ENCODE measurements around the gene P4HTM.

Gene P4HTM

DNA sequence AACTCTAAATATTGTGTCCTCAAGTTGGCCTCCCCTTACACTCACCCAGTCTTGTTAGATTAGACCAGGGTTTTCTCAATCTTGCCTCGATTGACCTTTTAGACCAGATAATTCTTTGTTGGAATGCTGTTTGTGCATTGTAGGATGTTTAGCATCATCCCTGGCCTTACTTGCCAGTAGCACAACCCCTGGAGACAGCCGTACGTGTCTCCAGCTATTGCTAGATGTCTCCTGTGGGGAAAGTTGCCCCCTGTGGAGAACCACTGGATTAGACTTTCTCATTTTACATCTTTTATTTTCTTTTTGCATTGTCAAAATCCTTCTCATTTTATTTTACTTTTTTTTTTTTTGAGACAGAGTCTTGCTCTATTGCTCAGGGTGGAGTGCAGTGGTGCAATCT lies 19.4 kb downstream of the P4HTM start:
- no peak overlapping the region for H3K27ac Mint-ChIP-seq
- peaks cover 18% of the 10 kb centered on the region for H3K36me3 Mint-ChIP-seq (ENCODE audit: low read depth)
- H3K4me1 Mint-ChIP-seq, result peaks cover 17% of the 10 kb centered on the region

GRCh38 chr3:49012441-49013017 lies 22.5 kb downstream of the P4HTM start:
- no peaks in the 10 kb centered on the region for H3K9me3 Mint-ChIP-seq
- H3K27me3 Mint-ChIP-seq, result no peaks in the 10 kb centered on the region
- ATAC-seq, result no peak
- no peak overlapping the region for H3K4me3 Mint-ChIP-seq
- DNase-seq, result no peak
- peaks cover 28% of the 10 kb centered on the region for H3K36me3 Mint-ChIP-seq (ENCODE audit: low read depth)
- H3K4me1 Mint-ChIP-seq, result peaks cover 20% of the 10 kb centered on the region
- H3K27ac Mint-ChIP-seq, result no peak overlapping the region

More for the DNA sequence above, 19.4 kb downstream of the P4HTM start:
- H3K4me3 Mint-ChIP-seq, result peak overlapping the region; percentile 99
- DNase-seq (no peak), ATAC-seq (no peak)
- H3K27me3 Mint-ChIP-seq, result no peaks in the 10 kb centered on the region
- H3K9me3 Mint-ChIP-seq, result no peaks in the 10 kb centered on the region

- Mint-ChIP-seq H3K27ac (no peak overlapping the region), H3K36me3 (ENCODE audit: low read depth) (peaks cover 24% of the 10 kb centered on the region), H3K4me1 (peaks cover 17% of the 10 kb centered on the region), H3K9me3 (no peaks in the 10 kb centered on the region), H3K4me3 (no peak overlapping the region), H3K27me3 (no peaks in the 10 kb centered on the region)
- DNase-seq, result no peak
- no peak for ATAC-seq
Observed at GRCh38 chr3:49013113-49013737, 23.2 kb downstream of the P4HTM start.

DNA sequence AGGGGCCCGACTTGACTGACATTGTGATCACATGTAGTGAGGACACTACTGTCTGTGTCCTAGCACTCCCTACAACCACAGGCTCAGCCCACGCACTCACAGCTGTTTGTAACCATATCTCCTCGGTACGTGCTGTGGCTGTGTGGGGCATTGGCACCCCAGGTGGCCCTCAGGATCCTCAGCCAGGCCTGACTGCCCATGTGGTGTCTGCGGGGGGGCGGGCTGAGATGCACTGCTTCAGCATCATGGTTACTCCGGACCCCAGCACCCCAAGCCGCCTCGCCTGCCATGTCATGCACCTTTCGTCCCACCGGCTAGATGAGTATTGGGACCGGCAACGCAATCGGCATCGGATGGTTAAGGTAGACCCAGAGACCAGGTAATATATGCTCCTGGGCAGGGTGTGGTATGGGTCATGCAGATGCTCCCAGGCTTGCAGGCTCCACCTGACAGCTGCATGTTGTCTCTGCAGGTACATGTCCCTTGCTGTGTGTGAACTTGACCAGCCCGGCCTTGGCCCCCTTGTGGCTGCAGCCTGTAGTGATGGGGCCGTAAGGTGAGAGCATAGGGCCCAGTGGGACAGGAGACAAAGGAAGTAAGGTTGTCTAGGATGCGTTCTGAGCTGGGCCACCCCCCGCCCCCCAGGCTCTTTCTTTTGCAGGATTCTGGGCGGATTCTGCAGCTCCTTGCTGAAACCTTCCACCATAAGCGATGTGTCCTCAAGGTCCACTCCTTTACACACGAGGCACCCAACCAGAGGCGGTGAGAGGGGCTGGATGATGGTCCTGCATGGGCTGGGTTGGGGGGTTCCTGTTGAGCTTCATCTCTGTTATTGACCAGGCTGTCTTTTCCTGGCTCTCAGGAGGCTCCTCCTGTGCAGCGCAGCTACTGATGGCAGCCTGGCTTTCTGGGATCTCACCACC lies 24.0 kb downstream of the P4HTM start:
- Mint-ChIP-seq H3K4me1 (peaks cover 17% of the 10 kb centered on the region), H3K27ac (no peak overlapping the region), H3K27me3 (no peaks in the 10 kb centered on the region), H3K36me3 (ENCODE audit: low read depth) (peaks cover 24% of the 10 kb centered on the region), H3K9me3 (no peaks in the 10 kb centered on the region), H3K4me3 (no peak overlapping the region)
- ATAC-seq (peak; percentile 33), DNase-seq (peak; percentile 62)

DNA sequence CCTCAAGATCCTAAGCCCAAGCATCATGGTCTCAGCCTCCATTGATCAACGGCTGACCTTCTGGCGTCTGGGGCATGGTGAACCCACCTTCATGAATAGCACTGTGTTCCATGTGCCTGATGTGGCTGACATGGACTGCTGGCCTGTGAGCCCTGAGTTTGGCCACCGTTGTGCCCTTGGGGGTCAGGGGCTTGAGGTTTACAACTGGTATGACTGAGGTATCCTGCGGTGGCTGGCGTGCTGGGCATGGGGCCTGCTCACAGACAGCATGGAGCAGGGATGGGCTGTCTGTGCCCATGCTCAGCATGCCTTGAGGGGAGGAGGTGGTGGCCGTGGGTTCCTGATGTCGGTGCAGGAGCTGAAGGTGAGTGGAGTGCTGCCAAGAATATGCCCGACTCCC lies 25.0 kb downstream of the P4HTM start:
- H3K36me3 Mint-ChIP-seq (ENCODE audit: low read depth), result peaks cover 21% of the 10 kb centered on the region

GRCh38 chr3:49015765-49016164 lies 25.7 kb downstream of the P4HTM start:
- ATAC-seq (no peak), DNase-seq (no peak)
- Mint-ChIP-seq H3K4me1 (peaks cover 27% of the 10 kb centered on the region), H3K9me3 (no peaks in the 10 kb centered on the region), H3K4me3 (no peak overlapping the region), H3K36me3 (ENCODE audit: low read depth) (peaks cover 21% of the 10 kb centered on the region), H3K27me3 (no peaks in the 10 kb centered on the region), H3K27ac (no peak overlapping the region)

More for the DNA sequence above, 25.0 kb downstream of the P4HTM start:
- ATAC-seq (no peak), DNase-seq (no peak)
- Mint-ChIP-seq H3K4me1 (peaks cover 23% of the 10 kb centered on the region), H3K27me3 (no peaks in the 10 kb centered on the region), H3K9me3 (no peaks in the 10 kb centered on the region), H3K4me3 (no peak overlapping the region), H3K27ac (no peak overlapping the region)

GRCh38 chr3:49016414-49017228 lies 26.6 kb downstream of the P4HTM start:
- Mint-ChIP-seq H3K27ac (no peak overlapping the region), H3K4me1 (peaks cover 29% of the 10 kb centered on the region), H3K27me3 (no peaks in the 10 kb centered on the region), H3K4me3 (peak overlapping the region; percentile 96), H3K36me3 (ENCODE audit: low read depth) (peaks cover 23% of the 10 kb centered on the region), H3K9me3 (no peaks in the 10 kb centered on the region)
- DNase-seq, result no peak
- ATAC-seq, result no peak

DNA sequence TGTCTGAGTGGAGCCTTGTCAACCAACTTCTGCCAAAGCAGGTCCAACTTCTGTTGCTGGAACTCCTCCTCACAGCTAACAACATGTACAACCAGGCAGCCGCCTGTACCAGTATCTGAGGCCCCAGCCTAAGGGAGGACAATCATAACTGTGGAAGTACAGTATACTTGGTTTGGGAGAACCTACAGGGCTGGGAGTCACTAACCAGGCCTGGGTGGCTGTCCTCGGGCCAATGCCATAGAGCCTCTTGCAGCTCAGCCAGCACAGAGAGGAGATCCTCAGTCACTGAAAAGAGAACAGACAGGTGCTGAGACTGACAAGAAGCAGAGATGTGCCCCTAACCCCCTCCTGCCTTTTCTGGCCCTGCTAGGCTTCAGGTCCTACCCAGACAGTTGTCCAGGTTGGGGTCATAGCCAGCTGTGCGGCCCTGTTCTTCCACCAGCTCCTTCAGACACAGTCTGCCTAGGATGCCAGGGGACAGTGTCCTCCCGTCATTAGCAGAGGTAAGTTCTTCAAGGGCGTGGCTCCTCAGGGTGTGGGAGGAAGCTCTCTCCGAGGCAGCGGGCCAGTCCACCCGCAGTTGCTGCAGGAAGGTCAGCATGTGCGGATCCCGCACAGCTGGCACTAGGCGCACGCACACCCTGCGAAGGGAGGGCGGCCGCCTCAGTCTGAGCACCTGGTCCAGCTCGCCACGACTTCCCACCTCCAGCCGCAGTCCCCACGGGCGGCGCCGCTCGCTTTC lies 27.4 kb downstream of the P4HTM start:
- no peaks in the 10 kb centered on the region for H3K9me3 Mint-ChIP-seq
- no peak for DNase-seq
- H3K27ac Mint-ChIP-seq, result peak overlapping the region; percentile 31
- no peak for ATAC-seq
- H3K36me3 Mint-ChIP-seq (ENCODE audit: low read depth), result peaks cover 18% of the 10 kb centered on the region
- H3K27me3 Mint-ChIP-seq, result no peaks in the 10 kb centered on the region
- peak overlapping the region; percentile 96 for H3K4me3 Mint-ChIP-seq
- H3K4me1 Mint-ChIP-seq, result peaks cover 29% of the 10 kb centered on the region

GRCh38 chr3:49017971-49018706 lies 28.1 kb downstream of the P4HTM start, which contains the start of gene DALRD3:
Gene DALRD3, minus strand, starts transcription at chr3:49018580. Its CDS starts 16 bp downstream, at chr3:49018564.
- DNase-seq, result peak; percentile 69
- no peaks in the 10 kb centered on the region for H3K9me3 Mint-ChIP-seq
- peak within 1 kb of the TSS; percentile 84 for H3K27ac Mint-ChIP-seq
- H3K27me3 Mint-ChIP-seq, result no peaks in the 10 kb centered on the region
- H3K4me1 Mint-ChIP-seq, result peaks cover 32% of the 10 kb centered on the region
- peak within 1 kb of the TSS; percentile 96 for H3K4me3 Mint-ChIP-seq
- H3K36me3 Mint-ChIP-seq (ENCODE audit: low read depth), result peaks cover 24% of the 10 kb centered on the region
- peak; percentile 1 for ATAC-seq

DNA sequence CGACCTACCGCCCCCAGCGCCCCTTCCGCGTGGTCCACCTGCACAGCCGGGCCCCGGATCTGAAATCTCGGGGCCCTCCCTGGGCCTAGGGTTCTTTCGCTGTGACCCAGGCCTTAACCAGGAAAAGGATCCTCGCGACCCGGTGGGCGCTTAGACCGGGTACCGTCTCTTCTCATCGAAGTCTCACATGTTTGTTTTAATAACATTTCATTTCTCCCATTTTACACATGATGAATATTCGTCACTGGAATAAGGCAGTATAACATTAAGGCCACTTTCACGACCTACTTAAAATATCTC lies 28.6 kb downstream of the P4HTM start:
- no peaks in the 10 kb centered on the region for H3K27me3 Mint-ChIP-seq
- no peak for ATAC-seq
- H3K36me3 Mint-ChIP-seq (ENCODE audit: low read depth), result peaks cover 28% of the 10 kb centered on the region
- no peak for DNase-seq
- peak overlapping the region; percentile 84 for H3K27ac Mint-ChIP-seq
- H3K9me3 Mint-ChIP-seq, result no peaks in the 10 kb centered on the region
- H3K4me1 Mint-ChIP-seq, result peaks cover 36% of the 10 kb centered on the region
- H3K4me3 Mint-ChIP-seq, result peak overlapping the region; percentile 96

GRCh38 chr3:49019941-49020329 lies 29.9 kb downstream of the P4HTM start:
- DNase-seq (no peak), ATAC-seq (no peak)
- no peaks in the 10 kb centered on the region for H3K9me3 Mint-ChIP-seq
- H3K4me1 Mint-ChIP-seq, result peaks cover 48% of the 10 kb centered on the region
- H3K4me3 Mint-ChIP-seq, result peak overlapping the region; percentile 96
- no peaks in the 10 kb centered on the region for H3K27me3 Mint-ChIP-seq
- H3K36me3 Mint-ChIP-seq (ENCODE audit: low read depth), result peaks cover 37% of the 10 kb centered on the region
- peak overlapping the region; percentile 81 for H3K27ac Mint-ChIP-seq

DNA sequence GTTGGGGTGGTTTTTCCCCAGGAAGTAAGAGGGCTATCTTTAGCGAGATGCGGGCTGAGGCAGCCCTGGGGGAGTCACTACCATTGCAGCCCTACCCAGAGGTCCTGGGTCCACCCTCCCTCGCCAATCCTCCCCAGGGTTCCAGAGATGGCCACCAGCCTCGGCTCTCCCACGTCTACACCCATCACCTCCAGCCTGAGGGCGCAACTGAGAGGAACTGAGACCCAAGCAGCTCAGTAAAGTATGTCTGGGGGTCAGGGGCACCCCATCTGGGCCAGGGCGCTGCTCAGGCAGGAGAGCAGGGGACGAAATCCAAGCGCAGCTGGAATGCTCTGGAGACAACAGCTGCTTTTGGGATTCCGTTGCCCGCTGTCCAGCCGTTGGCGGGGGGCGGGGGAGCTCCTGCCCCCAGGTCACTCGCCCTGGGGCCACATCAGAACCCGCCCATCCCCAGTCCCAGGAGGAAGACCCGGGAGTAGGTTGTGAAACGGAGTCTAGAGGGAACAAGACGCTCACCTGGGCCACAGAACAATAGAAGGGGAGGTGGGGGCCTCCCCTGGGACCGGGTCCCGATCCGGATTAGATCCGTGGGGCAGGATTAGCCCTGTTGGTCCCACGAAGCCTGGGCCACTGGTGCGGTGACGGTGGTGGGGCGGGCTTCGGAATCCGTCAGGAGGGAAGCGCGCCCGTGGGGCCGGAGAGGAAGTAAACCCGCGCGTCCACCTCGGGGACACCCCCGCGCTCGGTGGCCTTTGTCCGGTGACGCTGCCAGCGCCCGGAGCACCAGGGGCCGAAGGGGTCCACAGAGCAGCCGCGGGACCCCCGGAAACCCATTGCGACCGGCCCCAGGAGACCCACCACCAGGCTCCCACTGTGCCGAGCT lies 30.5 kb downstream of the P4HTM start:
- DNase-seq (peak; percentile 44), ATAC-seq (peak; percentile 1)
- Mint-ChIP-seq H3K27ac (peak overlapping the region; percentile 81), H3K4me3 (peak overlapping the region; percentile 96), H3K36me3 (ENCODE audit: low read depth) (peaks cover 37% of the 10 kb centered on the region), H3K27me3 (no peaks in the 10 kb centered on the region), H3K4me1 (peaks cover 55% of the 10 kb centered on the region), H3K9me3 (no peaks in the 10 kb centered on the region)

All from activated naive CD8-positive, alpha-beta T cell treated with anti-CD3 and anti-CD28 coated beads, Interleukin-2, amount 50 U/mL, for 24 hours (primary cell).